HEK293T (cell line): ENCODE measurements around the gene CPAMD8.
"Not testable (repeated sequence)": the region's sequence is repeated elsewhere in the genome, so short reads cannot be mapped to it uniquely, and the experiment has no call there.

Experiments used
- CTCF ChIA-PET: fragments of 350-600 bp; formaldehyde crosslinking; extraction: SDS; loops from one replicate; lab custom pipeline; 2021; ENCODE audit warnings: antibody characterized with exemption, inconsistent platforms; lab: Yijun Ruan, JAX
- POLR2A ChIA-PET: fragments of 350-600 bp; formaldehyde crosslinking; extraction: SDS; loops from one replicate; lab custom pipeline; 2020; ENCODE audit warnings: antibody characterized with exemption, inconsistent platforms; lab: Yijun Ruan, JAX
- DNase-seq: peaks from one replicate; pipeline ENCODE4 v3.0.0; 2012; ENCODE audit warnings: mixed read lengths; ENCODE audit errors: extremely low spot score
- ARNT ChIP-seq: fragments of 450-650 bp; IDR thresholded peaks from 2 replicates; pipeline ENCODE4 v1.6.1; 2017; ENCODE audit warnings: mild to moderate bottlenecking
- BHLHE40 ChIP-seq: fragments of 450-650 bp; IDR thresholded peaks from 2 replicates; pipeline ENCODE4 v1.6.1; 2016; ENCODE audit warnings: mild to moderate bottlenecking, moderate library complexity, borderline replicate concordance
- CTBP1 ChIP-seq: fragments of 450-650 bp; IDR thresholded peaks from 2 replicates; pipeline ENCODE4 v1.6.1; 2016; ENCODE audit warnings: borderline replicate concordance
- ELF4 ChIP-seq: fragments of 450-650 bp; IDR thresholded peaks from 2 replicates; pipeline ENCODE4 v1.6.1; 2017; ENCODE audit warnings: antibody characterized with exemption
- FOXA1 ChIP-seq: fragments of 450-650 bp; IDR thresholded peaks from 2 replicates; pipeline ENCODE4 v1.6.1; 2016; ENCODE audit warnings: mild to moderate bottlenecking
- FOXK2 ChIP-seq: fragments of 450-650 bp; IDR thresholded peaks from 2 replicates; pipeline ENCODE4 v1.6.1; 2016; ENCODE audit warnings: mild to moderate bottlenecking
- FOXM1 ChIP-seq: fragments of 450-650 bp; IDR thresholded peaks from 2 replicates; pipeline ENCODE4 v1.6.1; 2017; ENCODE audit warnings: mild to moderate bottlenecking, borderline replicate concordance
- HDGF ChIP-seq: fragments of 450-650 bp; IDR thresholded peaks from 2 replicates; pipeline ENCODE4 v1.6.1; 2017; ENCODE audit warnings: antibody characterized with exemption, borderline replicate concordance
- L3MBTL2 ChIP-seq: fragments of 450-650 bp; conservative IDR thresholded peaks from 2 replicates; pipeline ENCODE4 v1.6.1; 2016; ENCODE audit warnings: mild to moderate bottlenecking
- LEF1 ChIP-seq: fragments of 450-650 bp; IDR thresholded peaks from 2 replicates; pipeline ENCODE4 v1.6.1; 2017; ENCODE audit warnings: mild to moderate bottlenecking, borderline replicate concordance
- NFRKB ChIP-seq: fragments of 450-650 bp; IDR thresholded peaks from 2 replicates; pipeline ENCODE4 v1.6.1; 2016; ENCODE audit warnings: mild to moderate bottlenecking, moderate library complexity
- PKNOX1 ChIP-seq: fragments of 450-650 bp; IDR thresholded peaks from 2 replicates; pipeline ENCODE4 v1.6.1; 2016
- SP1 ChIP-seq: fragments of 450-650 bp; IDR thresholded peaks from 2 replicates; pipeline ENCODE4 v1.6.1; 2017
- SUZ12 ChIP-seq: fragments of 450-650 bp; IDR thresholded peaks from 2 replicates; pipeline ENCODE4 v1.6.1; 2016; ENCODE audit warnings: mild to moderate bottlenecking
- TARDBP ChIP-seq: fragments of 450-650 bp; IDR thresholded peaks from 2 replicates; pipeline ENCODE4 v1.6.1; 2016
- ZNF384 ChIP-seq: fragments of 450-650 bp; IDR thresholded peaks from 2 replicates; pipeline ENCODE4 v1.6.1; 2016

CPAMD8 gene

GRCh38 chr19:16875584-16876555 is 150.7 kb downstream of the CPAMD8 start:
- ChIA-PET POLR2A (no interaction called here), CTCF (no interaction called here)
- no peak for DNase-seq
- no peak for TF ChIP-seq CTBP1
- no peak for TF ChIP-seq ARNT
- no peak for TF ChIP-seq L3MBTL2
- TF ChIP-seq SUZ12 = no peak
- TF ChIP-seq FOXK2 = no peak
- no peak for TF ChIP-seq HDGF
- no peak for TF ChIP-seq NFRKB
- TF ChIP-seq BHLHE40 = no peak

DNA sequence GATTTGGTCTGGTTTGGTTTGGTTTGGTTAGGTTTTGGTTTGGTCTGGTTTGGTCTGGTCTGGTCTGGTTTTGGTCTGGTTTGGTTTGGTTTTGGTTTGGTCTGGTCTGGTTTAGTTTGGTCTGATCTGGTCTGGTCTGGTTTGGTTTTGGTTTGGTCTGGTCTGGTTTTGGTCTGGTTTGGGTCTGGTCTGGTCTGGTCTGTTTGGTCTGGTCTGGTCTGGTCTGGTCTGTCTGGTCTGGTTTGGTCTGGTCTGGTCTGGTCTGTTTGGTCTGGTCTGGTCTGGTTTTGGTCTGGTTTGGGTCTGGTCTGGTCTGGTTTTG is 151.7 kb downstream of the CPAMD8 start:
- POLR2A ChIA-PET, CTCF ChIA-PET, DNase-seq: not testable (repeated sequence)

- TF ChIP-seq TARDBP (no peak), SP1 (no peak), FOXK2 (no peak), ARNT (no peak), BHLHE40 (no peak), FOXM1 (no peak)
- CTCF ChIA-PET = no interaction called here
- DNase-seq = no peak
- POLR2A ChIA-PET = no interaction called here
Measured at GRCh38 chr19:16874250-16874977, 152.2 kb downstream of the CPAMD8 start.

DNA sequence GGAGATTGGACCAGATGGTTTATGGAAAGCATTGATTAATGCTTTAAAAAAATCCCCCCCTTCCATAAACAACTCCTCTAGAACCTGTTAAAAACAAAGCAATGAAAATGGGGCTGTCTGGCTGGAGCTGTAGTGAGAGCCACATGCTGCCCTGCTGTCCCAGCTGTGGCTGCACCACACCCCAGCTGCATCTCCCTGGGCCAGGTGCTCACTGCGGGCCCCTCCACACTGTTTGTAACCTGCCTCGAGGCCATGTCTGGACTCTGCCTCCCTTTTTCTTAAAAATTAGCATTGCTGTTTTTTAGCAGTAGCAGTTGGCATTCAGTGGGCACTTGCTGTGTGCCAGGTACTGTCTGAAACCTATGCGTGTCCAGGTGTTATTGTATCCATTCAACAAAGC is 153.0 kb downstream of the CPAMD8 start:
- no peak for DNase-seq
- ChIA-PET POLR2A (no interaction called here), CTCF (no interaction called here)
- TF ChIP-seq ARNT = no peak

DNA sequence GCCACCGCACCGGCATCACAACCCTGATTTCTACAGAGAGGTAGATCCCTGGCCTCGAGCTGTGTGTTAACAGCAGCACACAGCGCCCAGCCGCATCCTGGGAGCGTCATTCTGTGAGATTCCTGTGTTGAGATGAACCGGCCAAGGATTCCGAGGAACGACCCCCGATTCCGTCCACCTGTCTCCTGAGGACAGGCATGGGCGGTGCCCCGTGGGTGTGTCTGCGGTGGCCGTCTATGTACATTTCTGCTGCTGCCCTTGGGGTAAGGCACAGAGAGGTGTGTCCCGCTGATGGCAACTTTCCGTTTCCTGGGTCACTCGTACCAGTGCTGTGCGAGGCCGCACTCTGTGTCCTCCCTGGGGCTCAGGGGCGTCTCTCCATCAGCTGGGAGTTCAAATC is 153.9 kb downstream of the CPAMD8 start:
- CTCF ChIA-PET = no interaction called here
- POLR2A ChIA-PET = no interaction called here
- TF ChIP-seq L3MBTL2 (no peak), BHLHE40 (no peak), NFRKB (no peak), LEF1 (no peak), ELF4 (no peak), PKNOX1 (no peak), SUZ12 (no peak), SP1 (no peak), FOXK2 (no peak), ZNF384 (no peak), ARNT (no peak)
- DNase-seq = no peak

- TF ChIP-seq ARNT = no peak
- no peak for TF ChIP-seq CTBP1
- TF ChIP-seq ZNF384 = no peak
- TF ChIP-seq FOXM1 = no peak
- no peak for TF ChIP-seq NFRKB
- no peak for TF ChIP-seq SUZ12
- no peak for TF ChIP-seq BHLHE40
- TF ChIP-seq TARDBP = no peak
- TF ChIP-seq FOXA1 = no peak
- no peak for TF ChIP-seq ELF4
- no peak for TF ChIP-seq HDGF
- TF ChIP-seq PKNOX1 = no peak
- no peak for TF ChIP-seq FOXK2
- no peak for TF ChIP-seq L3MBTL2
- POLR2A ChIA-PET = no interaction called here
- no peak for DNase-seq
- CTCF ChIA-PET = no interaction called here
Measured at GRCh38 chr19:16871871-16872270, 154.7 kb downstream of the CPAMD8 start.

- TF ChIP-seq LEF1 (no peak), BHLHE40 (no peak), TARDBP (no peak), L3MBTL2 (no peak), SUZ12 (no peak), FOXM1 (no peak), FOXA1 (no peak), SP1 (no peak), PKNOX1 (no peak), FOXK2 (no peak), ELF4 (no peak), ZNF384 (no peak), NFRKB (no peak), ARNT (no peak), HDGF (no peak), CTBP1 (no peak)
- DNase-seq = no peak
- CTCF ChIA-PET = no interaction called here
- POLR2A ChIA-PET = no interaction called here
Measured at GRCh38 chr19:16869331-16869972, 157.2 kb downstream of the CPAMD8 start.
